Activated naive CD4-positive, alpha-beta T cell treated with Interleukin-2 at 50 U/mL for 16 hours (primary cell): ENCODE results near the gene TMEM17.

Source experiments
- DNase-seq: peaks from one replicate; pipeline ENCODE4 v3.0.0-alpha.2; 2020

TMEM17 gene

DNA sequence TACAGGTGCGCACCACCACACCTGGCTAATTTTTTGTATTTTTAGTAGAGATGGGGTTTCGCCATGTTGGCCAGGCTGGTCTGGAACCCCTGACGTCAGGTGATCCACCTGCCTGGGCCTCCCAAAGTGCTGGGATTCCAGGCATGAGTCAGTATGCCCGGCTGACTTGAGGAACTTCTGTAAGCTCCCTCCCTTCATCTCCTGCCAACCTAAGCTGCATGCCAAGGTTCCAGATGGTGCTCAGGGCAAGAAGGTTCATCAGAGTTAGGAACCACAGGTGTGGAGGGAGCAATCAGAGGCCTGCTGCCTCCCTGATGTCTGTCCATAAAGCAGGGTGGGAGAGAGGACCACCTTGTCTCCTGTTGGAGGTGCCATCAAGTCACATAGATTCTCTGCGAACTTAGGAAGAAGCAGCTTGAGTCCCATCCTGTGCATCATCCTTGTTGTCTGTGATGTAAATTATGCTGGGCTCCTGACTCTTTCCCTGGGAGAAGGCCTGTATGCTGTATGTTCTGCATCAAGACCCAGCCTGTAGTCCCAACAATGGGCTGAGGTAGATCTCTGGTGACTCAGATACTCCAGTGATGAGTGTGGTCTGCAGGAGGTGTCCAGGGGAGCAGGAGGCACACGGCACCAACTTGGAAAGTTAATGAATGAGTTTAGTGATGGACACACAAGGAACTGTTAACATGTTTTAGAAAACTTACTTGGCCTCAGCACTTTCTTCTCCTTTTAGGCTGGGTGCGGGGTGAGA, 53.1 kb downstream of the TMEM17 start:
- no peak for DNase-seq

DNA sequence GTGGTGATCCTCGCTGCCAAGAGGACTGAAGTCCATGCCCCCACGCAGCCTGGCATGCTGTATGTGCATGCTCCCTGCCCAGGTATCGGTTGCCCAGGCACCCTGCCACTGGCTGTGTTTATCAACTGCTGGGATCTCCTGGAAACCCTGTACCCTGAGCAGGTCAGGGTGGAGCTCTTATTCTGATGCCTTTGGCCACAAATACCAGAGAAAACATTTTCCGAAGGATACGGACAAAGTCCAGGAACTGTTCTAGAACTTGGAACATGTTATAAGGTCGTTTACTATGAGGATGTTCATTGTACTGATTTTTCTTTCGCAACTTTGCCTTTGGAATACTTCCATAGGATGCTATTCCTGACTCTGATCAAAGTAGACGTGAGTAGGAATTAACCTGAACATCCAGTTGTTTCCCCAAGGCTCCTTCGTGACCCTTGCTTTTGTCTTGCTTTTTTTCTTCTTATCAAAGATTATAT, 55.2 kb downstream of the TMEM17 start:
- DNase-seq = no peak
